ENCODE results near the gene TLCD3B.

- TF ChIP-seq EZH2 (IDR thresholded peaks at IDR 0.05) (no peak), POLR2AphosphoS5 (IDR thresholded peaks at IDR 0.05; ENCODE audit: borderline replicate concordance, low read depth, low read length) (no peak)
Observed at GRCh38 chr16:30046588-30046987, 15.5 kb upstream of the TLCD3B start.

Measured in SK-N-MC (cell line).